Measurements from ENCODE around the gene SKIC2.
"Not testable (repeated sequence)": the region's sequence is repeated elsewhere in the genome, so short reads cannot be mapped to it uniquely, and the experiment has no call there.

The SKIC2 gene

GRCh38 chr6:31958741-31959739 is at the start of gene SKIC2, which contains the start of gene NELFE:
Gene SKIC2, plus strand, starts transcription at chr6:31959175. Its CDS starts 18 bp downstream, at chr6:31959193.
Gene NELFE, minus strand, starts transcription at chr6:31958971. Its CDS starts 525 bp downstream, at chr6:31958446.
- DNase-seq = peak; percentile 99

- not testable (repeated sequence) for DNase-seq
These were observed 49.7 kb upstream of the SKIC2 start for GRCh38 chr6:31909298-31909697.

GRCh38 chr6:31911826-31912585 is 47.0 kb upstream of the SKIC2 start:
- no peak for DNase-seq

- no peak for DNase-seq
These were observed 43.6 kb upstream of the SKIC2 start for GRCh38 chr6:31915351-31915750.

GRCh38 chr6:31915756-31916155 is 43.2 kb upstream of the SKIC2 start:
- no peak for DNase-seq

- DNase-seq = no peak
These were observed 40.8 kb upstream of the SKIC2 start for GRCh38 chr6:31918069-31918720.

- DNase-seq = no peak
These were observed 39.2 kb upstream of the SKIC2 start for GRCh38 chr6:31919624-31920303.

GRCh38 chr6:31920811-31921210 is 38.2 kb upstream of the SKIC2 start:
- no peak for DNase-seq

GRCh38 chr6:31922942-31923341 is 36.0 kb upstream of the SKIC2 start:
- peak; percentile 36 for DNase-seq

GRCh38 chr6:31927242-31927862 is 31.6 kb upstream of the SKIC2 start, which contains the start of gene C2:
Gene C2, plus strand, starts transcription at chr6:31927717. Its CDS starts 36 bp downstream, at chr6:31927753.
- no peak for DNase-seq

GRCh38 chr6:31927863-31928671 is 30.9 kb upstream of the SKIC2 start:
- DNase-seq = no peak

GRCh38 chr6:31928672-31928939 is 30.4 kb upstream of the SKIC2 start:
- no peak for DNase-seq

GRCh38 chr6:31930962-31931361 is 28.0 kb upstream of the SKIC2 start:
- DNase-seq = no peak

- DNase-seq = not testable (repeated sequence)
These were observed 26.8 kb upstream of the SKIC2 start for GRCh38 chr6:31932137-31932536.

GRCh38 chr6:31933537-31933936 is 25.4 kb upstream of the SKIC2 start:
- DNase-seq = no peak

GRCh38 chr6:31935021-31935420 is 24.0 kb upstream of the SKIC2 start:
- DNase-seq = no peak

- no peak for DNase-seq
These were observed 23.2 kb upstream of the SKIC2 start for GRCh38 chr6:31935823-31936222.

GRCh38 chr6:31940256-31940664 is 18.7 kb upstream of the SKIC2 start:
- DNase-seq = no peak

GRCh38 chr6:31943742-31944141 is 15.2 kb upstream of the SKIC2 start:
- no peak for DNase-seq

GRCh38 chr6:31945154-31945506 is 13.8 kb upstream of the SKIC2 start:
- DNase-seq = no peak

All from CD4-positive, alpha-beta T cell treated with Interleukin-17A for 1 hour (primary cell).